ENCODE data around the gene NEK11.
A peak's percentile ranks its signal among the peaks of the same experiment; 100 is the strongest.
"Not testable (repeated sequence)": the region's sequence is repeated elsewhere in the genome, so short reads cannot be mapped to it uniquely, and the experiment has no call there.

Gene NEK11

GRCh38 chr3:131363275-131363674, 336.6 kb downstream of the NEK11 start:
- Histone ChIP-seq H3K36me3 (ENCODE audit: control insufficient read depth, insufficient read depth, low read length) (no peaks in the 10 kb centered on the region), H2BK5ac (ENCODE audit: low read length) (no peak overlapping the region), H3K27me3 (ENCODE audit: insufficient read depth, low read length, poor library complexity) (no peaks in the 10 kb centered on the region), H3K27ac (ENCODE audit: low read depth, low read length) (no peak overlapping the region), H3K56ac (ENCODE audit: low read length) (no peak overlapping the region), H3K4ac (ENCODE audit: low read depth, low read length) (no peak overlapping the region), H3K4me2 (ENCODE audit: low read length) (no peak overlapping the region), H3K4me1 (ENCODE audit: control insufficient read depth, low read depth, low read length) (peaks cover 4% of the 10 kb centered on the region), H2AK5ac (ENCODE audit: low read length) (no peak overlapping the region), H4K5ac (ENCODE audit: low read length) (no peak overlapping the region), H3K79me2 (ENCODE audit: control insufficient read depth, insufficient read depth, low read length) (no peaks in the 10 kb centered on the region), H3K23ac (ENCODE audit: low read length) (no peak overlapping the region), H3K9ac (ENCODE audit: low read length) (no peak overlapping the region), H2BK15ac (replicated peaks; ENCODE audit: low read depth) (no peak overlapping the region), H3K79me1 (ENCODE audit: low read length) (peaks cover 7% of the 10 kb centered on the region), H2BK120ac (ENCODE audit: low read depth, low read length) (no peak overlapping the region), H3K4me3 (ENCODE audit: low read length) (no peak overlapping the region), H4K8ac (ENCODE audit: low read depth, low read length) (no peak overlapping the region), H3K18ac (ENCODE audit: low read length) (no peak overlapping the region)
- DNase-seq, result no peak
- WGBS (ENCODE audit: extremely low coverage, insufficient coverage, low lambda C conversion rate), result no CpG with 5 or more reads among the region's 3 CpGs

GRCh38 chr3:131370935-131371687, 344.4 kb downstream of the NEK11 start:
- Histone ChIP-seq H3K4me1 (ENCODE audit: control insufficient read depth, low read depth, low read length) (no peaks in the 10 kb centered on the region), H3K18ac (ENCODE audit: low read length) (no peak overlapping the region), H2BK15ac (replicated peaks; ENCODE audit: low read depth) (no peak overlapping the region), H4K5ac (ENCODE audit: low read length) (no peak overlapping the region), H2BK5ac (ENCODE audit: low read length) (no peak overlapping the region), H3K36me3 (ENCODE audit: control insufficient read depth, insufficient read depth, low read length) (peaks cover 1% of the 10 kb centered on the region), H3K27ac (ENCODE audit: low read depth, low read length) (no peak overlapping the region), H3K56ac (ENCODE audit: low read length) (no peak overlapping the region), H3K79me1 (ENCODE audit: low read length) (no peaks in the 10 kb centered on the region), H3K4me3 (ENCODE audit: low read length) (no peak overlapping the region), H3K27me3 (ENCODE audit: insufficient read depth, low read length, poor library complexity) (no peaks in the 10 kb centered on the region), H4K8ac (ENCODE audit: low read depth, low read length) (no peak overlapping the region), H3K79me2 (ENCODE audit: control insufficient read depth, insufficient read depth, low read length) (no peaks in the 10 kb centered on the region), H3K9ac (ENCODE audit: low read length) (no peak overlapping the region), H3K23ac (ENCODE audit: low read length) (no peak overlapping the region), H2BK120ac (ENCODE audit: low read depth, low read length) (no peak overlapping the region), H3K4me2 (ENCODE audit: low read length) (no peak overlapping the region), H2AK5ac (ENCODE audit: low read length) (no peak overlapping the region), H3K4ac (ENCODE audit: low read depth, low read length) (no peak overlapping the region)
- no peak for DNase-seq
- whole genome bisulfite sequencing (ENCODE audit: extremely low coverage, insufficient coverage, low lambda C conversion rate), result no CpG with 5 or more reads among the region's 10 CpGs

DNA sequence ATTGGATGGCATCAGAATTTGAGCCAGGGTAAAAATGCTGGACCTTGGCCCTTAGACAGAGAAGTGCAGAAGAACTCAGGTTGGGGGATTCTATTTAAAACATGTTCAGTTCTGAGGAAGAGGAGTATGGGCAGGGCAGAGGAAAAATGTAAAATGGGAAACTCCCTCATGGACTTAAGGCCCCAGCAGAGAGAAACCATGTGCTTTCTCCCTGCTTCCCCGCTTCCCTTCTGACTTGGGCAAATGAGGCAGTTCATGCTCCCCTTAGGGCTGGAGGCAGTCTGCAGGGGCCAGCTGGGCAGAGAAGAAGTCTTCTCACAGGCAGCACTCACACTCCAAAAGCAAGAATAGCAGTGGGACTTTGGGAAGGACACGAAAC, 345.0 kb downstream of the NEK11 start:
- no peak overlapping the region for H2BK5ac ChIP-seq (ENCODE audit: low read length)
- H3K18ac ChIP-seq (ENCODE audit: low read length), result no peak overlapping the region
- no peak overlapping the region for H3K4me2 ChIP-seq (ENCODE audit: low read length)
- no peak overlapping the region for H4K8ac ChIP-seq (ENCODE audit: low read depth, low read length)
- no peak overlapping the region for H3K9ac ChIP-seq (ENCODE audit: low read length)
- H2BK15ac ChIP-seq (replicated peaks; ENCODE audit: low read depth), result no peak overlapping the region
- WGBS (ENCODE audit: extremely low coverage, insufficient coverage, low lambda C conversion rate), result no CpG with 5 or more reads among the region's 2 CpGs
- no peak overlapping the region for H2AK5ac ChIP-seq (ENCODE audit: low read length)
- no peaks in the 10 kb centered on the region for H3K27me3 ChIP-seq (ENCODE audit: insufficient read depth, low read length, poor library complexity)
- H3K23ac ChIP-seq (ENCODE audit: low read length), result no peak overlapping the region
- H3K4me3 ChIP-seq (ENCODE audit: low read length), result no peak overlapping the region
- no peaks in the 10 kb centered on the region for H3K79me1 ChIP-seq (ENCODE audit: low read length)
- no peak overlapping the region for H3K56ac ChIP-seq (ENCODE audit: low read length)
- H4K5ac ChIP-seq (ENCODE audit: low read length), result no peak overlapping the region
- no peaks in the 10 kb centered on the region for H3K79me2 ChIP-seq (ENCODE audit: control insufficient read depth, insufficient read depth, low read length)
- H2BK120ac ChIP-seq (ENCODE audit: low read depth, low read length), result no peak overlapping the region
- H3K36me3 ChIP-seq (ENCODE audit: control insufficient read depth, insufficient read depth, low read length), result peaks cover 1% of the 10 kb centered on the region
- H3K4me1 ChIP-seq (ENCODE audit: control insufficient read depth, low read depth, low read length), result no peaks in the 10 kb centered on the region
- H3K4ac ChIP-seq (ENCODE audit: low read depth, low read length), result no peak overlapping the region
- H3K27ac ChIP-seq (ENCODE audit: low read depth, low read length), result no peak overlapping the region
- DNase-seq, result no peak

DNA sequence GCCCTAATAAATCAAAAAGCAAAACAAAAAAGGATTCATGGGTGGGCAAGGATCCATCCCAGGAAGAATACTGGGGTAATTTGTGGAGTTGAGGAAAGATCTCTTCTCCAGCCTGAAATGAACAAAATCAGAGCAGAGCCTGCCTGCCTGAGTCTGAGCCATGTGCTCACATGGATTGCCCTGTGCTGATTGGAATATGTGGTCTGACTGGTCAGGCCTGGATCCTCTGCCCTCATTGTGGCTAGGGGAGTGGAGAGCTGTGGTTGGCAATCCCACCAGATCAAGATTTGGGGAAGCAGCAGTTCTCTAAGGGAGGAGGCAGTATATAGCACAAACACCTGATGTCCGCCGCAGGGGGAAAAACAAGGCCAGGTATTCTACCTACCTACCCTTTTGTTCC, 348.1 kb downstream of the NEK11 start:
- H4K5ac ChIP-seq (ENCODE audit: low read length), result no peak overlapping the region
- no peak overlapping the region for H3K23ac ChIP-seq (ENCODE audit: low read length)
- WGBS (ENCODE audit: extremely low coverage, insufficient coverage, low lambda C conversion rate), result no CpG with 5 or more reads among the region's 2 CpGs
- H3K79me2 ChIP-seq (ENCODE audit: control insufficient read depth, insufficient read depth, low read length), result no peaks in the 10 kb centered on the region
- no peak overlapping the region for H4K8ac ChIP-seq (ENCODE audit: low read depth, low read length)
- no peak overlapping the region for H3K9ac ChIP-seq (ENCODE audit: low read length)
- no peak overlapping the region for H2BK120ac ChIP-seq (ENCODE audit: low read depth, low read length)
- H3K27me3 ChIP-seq (ENCODE audit: insufficient read depth, low read length, poor library complexity), result no peaks in the 10 kb centered on the region
- H3K79me1 ChIP-seq (ENCODE audit: low read length), result no peaks in the 10 kb centered on the region
- H3K4ac ChIP-seq (ENCODE audit: low read depth, low read length), result no peak overlapping the region
- DNase-seq, result no peak
- H3K56ac ChIP-seq (ENCODE audit: low read length), result no peak overlapping the region
- no peak overlapping the region for H3K27ac ChIP-seq (ENCODE audit: low read depth, low read length)
- H3K4me2 ChIP-seq (ENCODE audit: low read length), result no peak overlapping the region
- no peak overlapping the region for H2BK15ac ChIP-seq (replicated peaks; ENCODE audit: low read depth)
- no peak overlapping the region for H3K4me3 ChIP-seq (ENCODE audit: low read length)
- no peak overlapping the region for H2BK5ac ChIP-seq (ENCODE audit: low read length)
- H2AK5ac ChIP-seq (ENCODE audit: low read length), result no peak overlapping the region
- no peak overlapping the region for H3K18ac ChIP-seq (ENCODE audit: low read length)
- H3K36me3 ChIP-seq (ENCODE audit: control insufficient read depth, insufficient read depth, low read length), result peaks cover 1% of the 10 kb centered on the region
- H3K4me1 ChIP-seq (ENCODE audit: control insufficient read depth, low read depth, low read length), result no peaks in the 10 kb centered on the region

GRCh38 chr3:131380821-131381444, 354.3 kb downstream of the NEK11 start:
- DNase-seq; H4K5ac ChIP-seq (ENCODE audit: low read length); H3K79me2 ChIP-seq (ENCODE audit: control insufficient read depth, insufficient read depth, low read length); H3K79me1 ChIP-seq (ENCODE audit: low read length); H3K27ac ChIP-seq (ENCODE audit: low read depth, low read length); H2BK5ac ChIP-seq (ENCODE audit: low read length); H3K4me1 ChIP-seq (ENCODE audit: control insufficient read depth, low read depth, low read length); H3K27me3 ChIP-seq (ENCODE audit: insufficient read depth, low read length, poor library complexity); H3K4ac ChIP-seq (ENCODE audit: low read depth, low read length); H2BK120ac ChIP-seq (ENCODE audit: low read depth, low read length); H4K8ac ChIP-seq (ENCODE audit: low read depth, low read length); H2AK5ac ChIP-seq (ENCODE audit: low read length); H3K18ac ChIP-seq (ENCODE audit: low read length); H2BK15ac ChIP-seq (replicated peaks; ENCODE audit: low read depth); H3K23ac ChIP-seq (ENCODE audit: low read length); H3K36me3 ChIP-seq (ENCODE audit: control insufficient read depth, insufficient read depth, low read length): not testable (repeated sequence)
- no CpG with 5 or more reads among the region's 16 CpGs for WGBS (ENCODE audit: extremely low coverage, insufficient coverage, low lambda C conversion rate)
- Histone ChIP-seq H3K4me2 (ENCODE audit: low read length) (peak overlapping the region; percentile 90), H3K56ac (ENCODE audit: low read length) (peak overlapping the region; percentile 93), H3K4me3 (ENCODE audit: low read length) (peak overlapping the region; percentile 69), H3K9ac (ENCODE audit: low read length) (peak overlapping the region; percentile 76)

All from mesendoderm (in vitro differentiated cells).